Fibroblast of lung (primary cell): ENCODE data around the gene ECI1. TPM values are rescaled to one million over a fixed set of nuclear protein-coding genes. Genes with fewer than 3 reads are reported as not detected.

Source experiments
- DNase-seq, 2 donors: peaks; one replicate each; pipeline versions ENCODE4 v3.0.0 to v3.0.0-alpha.2; 2010; ENCODE audit warnings: low read depth in 2 of 2
- H2AFZ ChIP-seq: 2 replicates; pipeline ENCODE4 v1.5.1; 2012; ENCODE audit warnings: low read length, control low read depth, inconsistent platforms
- H3K27ac ChIP-seq: 2 replicates; pipeline ENCODE4 v1.5.1; 2011; ENCODE audit warnings: low read length, control low read depth; ENCODE audit not compliant: insufficient read depth
- H3K27me3 ChIP-seq: 2 replicates; pipeline ENCODE4 v1.5.1; 2011; ENCODE audit warnings: mild to moderate bottlenecking, low read length; ENCODE audit not compliant: control insufficient read depth, insufficient read depth
- H3K36me3 ChIP-seq: 2 replicates; pipeline ENCODE4 v1.5.1; 2011; ENCODE audit warnings: low read length; ENCODE audit not compliant: control insufficient read depth, insufficient read depth
- H3K4me1 ChIP-seq: 2 replicates; pipeline ENCODE4 v1.5.1; 2011; ENCODE audit warnings: low read length; ENCODE audit not compliant: control insufficient read depth, insufficient read depth; ENCODE audit errors: extremely low read depth
- H3K4me2 ChIP-seq: 2 replicates; pipeline ENCODE4 v1.5.1; 2011; ENCODE audit warnings: low read length, control low read depth; ENCODE audit not compliant: insufficient read depth; ENCODE audit errors: extremely low read depth
- H3K4me3 ChIP-seq, 4 experiments: fragments of 200-600 bp in 1 of 4; sonication (generic) in 1 of 4; replicated peaks in 1 of 4; 2 replicates each; pipeline ENCODE4 v1.5.1; 2011 to 2016; ENCODE audit warnings: low read length in 4 of 4, low read depth in 3 of 4, mild to moderate bottlenecking in 3 of 4, control low read depth in 2 of 4, inconsistent platforms in 1 of 4, mixed read lengths in 1 of 4; ENCODE audit not compliant: insufficient read depth in 1 of 4; ENCODE audit errors: control extremely low read depth in 1 of 4
- H3K79me2 ChIP-seq: 2 replicates; pipeline ENCODE4 v1.5.1; 2012; ENCODE audit warnings: mild to moderate bottlenecking, low read length, inconsistent platforms; ENCODE audit not compliant: control insufficient read depth, insufficient read depth
- H3K9ac ChIP-seq: 2 replicates; pipeline ENCODE4 v1.5.1; 2011; ENCODE audit warnings: mild to moderate bottlenecking, low read length, control low read depth; ENCODE audit not compliant: insufficient read depth
- H3K9me3 ChIP-seq: 2 replicates; pipeline ENCODE4 v1.5.1; 2012; ENCODE audit warnings: low read depth, low read length; ENCODE audit not compliant: control insufficient read depth, insufficient read depth
- H4K20me1 ChIP-seq: 2 replicates; pipeline ENCODE4 v1.5.1; 2011; ENCODE audit warnings: low read length; ENCODE audit not compliant: control insufficient read depth, insufficient read depth; ENCODE audit errors: extremely low read depth
- CTCF ChIP-seq, 2 donors: IDR thresholded peaks in 1 of 2; conservative IDR thresholded peaks in 1 of 2; 1 replicate in 1 of 2; 2 replicates in 1 of 2; pipeline ENCODE4 v1.5.1; 2011 to 2012; ENCODE audit warnings: low read length in 2 of 2, control low read depth in 1 of 2, inconsistent platforms in 1 of 2, low read depth in 1 of 2, mild to moderate bottlenecking in 1 of 2
- EZH2 ChIP-seq: IDR thresholded peaks from 2 replicates; pipeline ENCODE4 v1.5.1; 2012; ENCODE audit warnings: low read length, control low read depth, mild to moderate bottlenecking; ENCODE audit errors: missing control alignments
- polyA plus RNA-seq, 2 donors: library from polyadenylated mRNA; depleted of rRNA in 1 of 2; stranded (reverse) in 1 of 2; unstranded in 1 of 2; fragments of >200 nt; gene quantifications; 2 replicates each; pipeline ENCODE4 v1.2.1, GENCODE V29; 2011 to 2012; ENCODE audit warnings: missing spikeins in 1 of 2
- total RNA-seq: library from RNA; depleted of rRNA; stranded (reverse); fragments of >200 nt; gene quantifications from 2 replicates; pipeline ENCODE4 v1.2.1, GENCODE V29; 2014

The ECI1 gene
- total and polyA plus RNA-seq, 2 donors (not counting 1 experiment from before 2014, with no cell fraction given): 18.8 to 35.8 TPM

- H3K27me3 ChIP-seq: no peaks in the 10 kb centered on the region
- no peak overlapping the region for H2AFZ ChIP-seq
- no peak overlapping the region for H3K4me3 ChIP-seq
- no peaks in the 10 kb centered on the region for H3K9me3 ChIP-seq
- TF ChIP-seq CTCF (conservative IDR thresholded peaks at IDR 0.05 in 1 of 2, IDR thresholded peaks at IDR 0.05 in 1 of 2; ENCODE audit: low read depth in 1 of 2, low read length in 2 of 2) (no peak), EZH2 (no peak)
- no peak overlapping the region for H3K4me2 ChIP-seq
- H3K79me2 ChIP-seq: no peaks in the 10 kb centered on the region
- DNase-seq: no peak
- no peaks in the 10 kb centered on the region for H4K20me1 ChIP-seq
- no peaks in the 10 kb centered on the region for H3K4me1 ChIP-seq
- no peak overlapping the region for H3K9ac ChIP-seq
- H3K36me3 ChIP-seq: no peaks in the 10 kb centered on the region
- H3K27ac ChIP-seq: no peak overlapping the region
Observed at GRCh38 chr16:2288726-2289125, 37.3 kb upstream of the ECI1 start.

- H2AFZ ChIP-seq: no peak overlapping the region
- H3K27me3 ChIP-seq: no peaks in the 10 kb centered on the region
- no peaks in the 10 kb centered on the region for H3K4me1 ChIP-seq
- TF ChIP-seq EZH2 (no peak), CTCF (conservative IDR thresholded peaks at IDR 0.05 in 1 of 2, IDR thresholded peaks at IDR 0.05 in 1 of 2; ENCODE audit: low read depth in 1 of 2, low read length in 2 of 2) (no peak)
- H3K9me3 ChIP-seq: no peaks in the 10 kb centered on the region
- no peaks in the 10 kb centered on the region for H3K36me3 ChIP-seq
- H4K20me1 ChIP-seq: no peaks in the 10 kb centered on the region
- H3K4me2 ChIP-seq: no peak overlapping the region
- no peak overlapping the region for H3K4me3 ChIP-seq
- H3K27ac ChIP-seq: no peak overlapping the region
- H3K9ac ChIP-seq: no peak overlapping the region
- H3K79me2 ChIP-seq: no peaks in the 10 kb centered on the region
- no peak for DNase-seq
Observed at GRCh38 chr16:2287916-2288547, 36.6 kb upstream of the ECI1 start.

GRCh38 chr16:2286550-2286949 is 35.2 kb upstream of the ECI1 start:
- Histone ChIP-seq H3K4me3 (no peak overlapping the region), H3K9ac (no peak overlapping the region), H3K36me3 (no peaks in the 10 kb centered on the region), H3K4me1 (no peaks in the 10 kb centered on the region), H2AFZ (no peak overlapping the region), H3K4me2 (no peak overlapping the region), H3K27me3 (no peaks in the 10 kb centered on the region), H3K27ac (no peak overlapping the region), H3K9me3 (no peaks in the 10 kb centered on the region), H3K79me2 (no peaks in the 10 kb centered on the region), H4K20me1 (no peaks in the 10 kb centered on the region)
- TF ChIP-seq EZH2 (no peak), CTCF (conservative IDR thresholded peaks at IDR 0.05 in 1 of 2, IDR thresholded peaks at IDR 0.05 in 1 of 2; ENCODE audit: low read depth in 1 of 2, low read length in 2 of 2) (no peak)
- DNase-seq: no peak
